Smooth muscle cell (in vitro differentiated cells): Measurements from ENCODE around the gene PIK3C3. TPM values are rescaled to one million over a fixed set of nuclear protein-coding genes. Genes with fewer than 3 reads are reported as not detected.

Experiments
- DNase-seq: peaks from one replicate; lab custom pipeline; 2025; ENCODE audit not compliant: unreplicated experiment; lab: John Stamatoyannopoulos, UW
- H2AFZ ChIP-seq: fragments of 200-600 bp; sonication (generic); 2 replicates; pipeline ENCODE4 v1.6.0; 2016; ENCODE audit warnings: antibody characterized with exemption, low read depth, mild to moderate bottlenecking
- H3F3A ChIP-seq: fragments of 200-600 bp; sonication (generic); 2 replicates; pipeline ENCODE4 v1.6.0; 2017; ENCODE audit warnings: antibody characterized with exemption, low read depth
- H3K27ac ChIP-seq: fragments of 200-600 bp; sonication (generic); 2 replicates; pipeline ENCODE4 v1.5.1; 2016; ENCODE audit warnings: low read depth, mild to moderate bottlenecking
- H3K27me3 ChIP-seq: fragments of 200-600 bp; sonication (generic); 2 replicates; pipeline ENCODE4 v1.6.1; 2016; ENCODE audit warnings: low read depth, mild to moderate bottlenecking
- H3K36me3 ChIP-seq: fragments of 200-600 bp; sonication (generic); 2 replicates; pipeline ENCODE4 v1.5.1; 2016; ENCODE audit warnings: low read depth
- H3K4me1 ChIP-seq: fragments of 200-600 bp; sonication (generic); 2 replicates; pipeline ENCODE4 v1.5.1; 2016; ENCODE audit warnings: low read depth
- H3K4me2 ChIP-seq: fragments of 200-600 bp; sonication (generic); 2 replicates; pipeline ENCODE4 v1.6.0; 2016; ENCODE audit warnings: mild to moderate bottlenecking
- H3K4me3 ChIP-seq: fragments of 200-600 bp; sonication (generic); 2 replicates; pipeline ENCODE4 v1.5.1; 2016; ENCODE audit warnings: mild to moderate bottlenecking
- H3K79me2 ChIP-seq: fragments of 200-600 bp; sonication (generic); 2 replicates; pipeline ENCODE4 v1.6.0; 2016; ENCODE audit warnings: low read depth, mild to moderate bottlenecking
- H3K9ac ChIP-seq: fragments of 200-600 bp; sonication (generic); 2 replicates; pipeline ENCODE4 v1.6.0; 2016; ENCODE audit warnings: low read depth
- H3K9me3 ChIP-seq: fragments of 200-600 bp; sonication (generic); replicated peaks from 2 replicates; pipeline ENCODE4 v1.5.1; 2016; ENCODE audit warnings: low read depth
- H4K20me1 ChIP-seq: fragments of 200-600 bp; sonication (generic); 2 replicates; pipeline ENCODE4 v1.6.0; 2016; ENCODE audit warnings: low read depth
- CTCF ChIP-seq: fragments of 200-600 bp; sonication (generic); IDR thresholded peaks from 2 replicates; pipeline ENCODE4 v1.5.1; 2017; ENCODE audit warnings: borderline replicate concordance, mild to moderate bottlenecking, antibody characterized with exemption; ENCODE audit not compliant: insufficient read depth, poor library complexity, severe bottlenecking
- WGBS: methylation state at CpG from one replicate; pipeline ENCODE4 v1.1.7; 2016; ENCODE audit warnings: low lambda C conversion rate; 5-methylcytosine and 5-hydroxymethylcytosine counted together
- polyA plus RNA-seq: library from polyadenylated mRNA; unstranded; fragments of >200 nt; fragmentation: Nextera tagmentation; extraction: Ambion mirVana; gene quantifications from 2 replicates; pipeline ENCODE4 v1.2.1, GENCODE V29; 2016
- total RNA-seq: library from RNA; depleted of rRNA; stranded (reverse); fragments of >200 nt; gene quantifications from 2 replicates; pipeline ENCODE4 v1.2.3, GENCODE V29; 2014

Gene PIK3C3
- total and polyA plus RNA-seq, 2 experiments from 2014 or later: 19.2 to 58.6 TPM

GRCh38 chr18:42033137-42033810 is 78.2 kb downstream of the PIK3C3 start:
- no peak for TF ChIP-seq CTCF
- Histone ChIP-seq H3K4me3 (no peak overlapping the region), H3K27me3 (no peaks in the 10 kb centered on the region), H3F3A (peaks cover 8% of the 10 kb centered on the region), H4K20me1 (no peaks in the 10 kb centered on the region), H2AFZ (no peak overlapping the region), H3K36me3 (peaks cover 13% of the 10 kb centered on the region), H3K9me3 (no peaks in the 10 kb centered on the region), H3K4me1 (no peaks in the 10 kb centered on the region), H3K79me2 (no peaks in the 10 kb centered on the region), H3K4me2 (no peak overlapping the region), H3K27ac (no peak overlapping the region), H3K9ac (no peak overlapping the region)
- 96% methylated on average over 1 of the region's 1 CpG for WGBS
- DNase-seq: no peak

GRCh38 chr18:42038936-42039335 is 83.9 kb downstream of the PIK3C3 start:
- no peak for TF ChIP-seq CTCF
- H3K27me3 ChIP-seq: no peaks in the 10 kb centered on the region
- H3K27ac ChIP-seq: peak overlapping the region; percentile 85
- H3K4me2 ChIP-seq: peak overlapping the region; percentile 61
- WGBS: 0% methylated on average over 1 of the region's 1 CpG
- no peak overlapping the region for H3K4me3 ChIP-seq
- no peak for DNase-seq
- H3K4me1 ChIP-seq: peaks cover 8% of the 10 kb centered on the region
- H3K79me2 ChIP-seq: no peaks in the 10 kb centered on the region
- H3K9ac ChIP-seq: no peak overlapping the region
- no peaks in the 10 kb centered on the region for H3K9me3 ChIP-seq
- no peaks in the 10 kb centered on the region for H4K20me1 ChIP-seq
- H2AFZ ChIP-seq: no peak overlapping the region
- peaks cover 8% of the 10 kb centered on the region for H3F3A ChIP-seq
- peaks cover 7% of the 10 kb centered on the region for H3K36me3 ChIP-seq

- Histone ChIP-seq H3F3A (peaks cover 8% of the 10 kb centered on the region), H4K20me1 (no peaks in the 10 kb centered on the region), H2AFZ (no peak overlapping the region), H3K9me3 (no peaks in the 10 kb centered on the region), H3K4me2 (peak overlapping the region; percentile 61), H3K36me3 (peaks cover 8% of the 10 kb centered on the region), H3K27me3 (no peaks in the 10 kb centered on the region), H3K4me3 (no peak overlapping the region), H3K79me2 (no peaks in the 10 kb centered on the region), H3K9ac (no peak overlapping the region), H3K4me1 (peaks cover 8% of the 10 kb centered on the region), H3K27ac (peak overlapping the region; percentile 85)
- no peak for TF ChIP-seq CTCF
- WGBS: 96% methylated on average over 1 of the region's 1 CpG
- no peak for DNase-seq
Measured at GRCh38 chr18:42039396-42039795, 84.4 kb downstream of the PIK3C3 start.

DNA sequence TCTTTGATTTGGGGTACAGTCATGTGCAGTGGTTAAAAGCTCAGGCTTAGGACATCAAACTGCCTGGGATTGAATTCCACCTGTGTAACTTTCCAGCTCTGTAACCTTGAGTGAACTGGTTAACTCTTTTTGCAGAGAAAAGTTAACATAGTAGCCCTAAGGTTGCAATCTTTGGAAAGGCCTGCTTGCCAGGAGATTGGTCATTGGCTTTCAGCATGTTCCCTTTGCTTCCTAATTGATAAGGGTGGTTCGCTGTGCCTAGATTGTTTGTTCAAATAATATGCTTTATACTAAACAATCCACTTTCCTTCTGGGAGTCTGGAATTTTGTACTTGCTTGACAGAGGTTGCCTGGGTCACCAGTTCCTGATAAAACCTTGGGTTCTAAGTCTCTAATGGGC is 86.8 kb downstream of the PIK3C3 start:
- Histone ChIP-seq H3K79me2 (no peaks in the 10 kb centered on the region), H3K36me3 (peaks cover 4% of the 10 kb centered on the region), H3K9ac (no peak overlapping the region), H3K27me3 (no peaks in the 10 kb centered on the region), H3K4me3 (no peak overlapping the region), H3F3A (peaks cover 15% of the 10 kb centered on the region), H3K9me3 (no peaks in the 10 kb centered on the region), H3K4me1 (peaks cover 8% of the 10 kb centered on the region), H3K4me2 (no peak overlapping the region), H2AFZ (no peak overlapping the region), H4K20me1 (no peaks in the 10 kb centered on the region), H3K27ac (no peak overlapping the region)
- no peak for DNase-seq
- 90% methylated on average over 1 of the region's 1 CpG for WGBS
- TF ChIP-seq CTCF: no peak
